Vagina (tissue), 2 donors: ENCODE data around the gene SIAH2.

ENCODE experiments used
- CTCF ChIP-seq, 3 experiments: fragments of 450-650 bp in 2 of 3; fragments of 200-600 bp in 1 of 3; sonication (generic) in 1 of 3; IDR thresholded peaks; one replicate each; pipeline ENCODE4 v1.5.1; 2017 to 2019; ENCODE audit warnings: antibody characterized with exemption in 3 of 3, mild to moderate bottlenecking in 2 of 3, moderate library complexity in 2 of 3
- POLR2A ChIP-seq, 2 donors: fragments of 450-650 bp; IDR thresholded peaks; one replicate each; pipeline ENCODE4 v1.6.1; 2017; ENCODE audit warnings: antibody characterized with exemption in 2 of 2, mild to moderate bottlenecking in 2 of 2, moderate library complexity in 2 of 2
- POLR2AphosphoS5 ChIP-seq, 2 donors: sonication (generic); formaldehyde crosslinking; IDR thresholded peaks; one replicate each; pipeline ENCODE4 v1.9.0; 2017; ENCODE audit warnings: antibody characterized with exemption in 2 of 2, mild to moderate bottlenecking in 2 of 2, low read depth in 1 of 2; ENCODE audit not compliant: insufficient read depth in 1 of 2

DNA sequence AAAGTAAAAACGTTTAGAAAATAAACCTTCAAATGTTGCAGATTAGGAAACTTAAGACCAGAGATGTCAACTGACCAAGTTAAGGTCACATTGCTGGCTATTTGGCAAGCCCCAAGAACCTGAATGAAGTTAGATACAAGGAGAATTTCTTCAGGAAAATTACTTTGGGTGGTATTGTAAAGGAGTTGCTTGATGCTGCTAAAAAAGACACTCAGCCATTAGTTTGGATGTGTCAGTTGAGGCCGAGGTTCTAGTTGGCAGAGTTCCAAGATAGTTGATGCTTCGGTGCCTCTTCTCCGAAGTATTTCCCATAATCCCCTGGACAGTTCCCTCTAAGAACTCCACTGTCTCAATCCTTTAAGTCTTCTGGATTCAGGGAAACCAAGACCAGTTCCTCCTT lies 24.3 kb downstream of the SIAH2 start:
- TF ChIP-seq POLR2AphosphoS5 (IDR thresholded peaks at IDR 0.05; ENCODE audit: insufficient read depth in 1 of 2, low read depth in 1 of 2) (no peak), POLR2A (IDR thresholded peaks at IDR 0.05) (no peak), CTCF (IDR thresholded peaks at IDR 0.05) (no peak)
